A673 (cell line): ENCODE measurements around the gene NPLOC4. TPM values are rescaled to one million over a fixed set of nuclear protein-coding genes. Genes with fewer than 3 reads are reported as not detected.
"Not testable (repeated sequence)": the region's sequence is repeated elsewhere in the genome, so short reads cannot be mapped to it uniquely, and the experiment has no call there.

Source experiments
- BruUV-seq: library from RNA; stranded (reverse); fragments of 400-500 nt; replicated peaks from 2 replicates; lab custom pipeline; 2021; lab: Mats Ljungman, UMichigan
- CTCF ChIA-PET: fragments of 300-600 bp; sonication (Branson Sonifier 250); formaldehyde crosslinking; loops from one replicate; lab custom pipeline; 2022; ENCODE audit warnings: antibody characterized with exemption; lab: Charles Lee
- POLR2A ChIA-PET: fragments of 300-600 bp; sonication (Branson Sonifier 250); formaldehyde crosslinking; loops from one replicate; lab custom pipeline; 2022; ENCODE audit warnings: antibody characterized with exemption; ENCODE audit not compliant: low non-redundant PET; lab: Charles Lee
- DNase-seq: peaks from one replicate; pipeline ENCODE4 v3.0.0-alpha.2; 2015; ENCODE audit warnings: low spot score
- H3K27ac ChIP-seq: fragments of 200-600 bp; sonication (generic); 2 replicates; pipeline ENCODE4 v1.5.1; 2016; ENCODE audit warnings: mixed run types, low read depth, mild to moderate bottlenecking, mixed read lengths, antibody characterized with exemption, low read length; ENCODE audit not compliant: poor library complexity, severe bottlenecking
- H3K27me3 ChIP-seq: fragments of 200-600 bp; sonication (generic); replicated peaks from 2 replicates; pipeline ENCODE4 v1.6.1; 2017; ENCODE audit warnings: mixed run types, low read depth, mild to moderate bottlenecking, mixed read lengths, antibody characterized with exemption, low read length; ENCODE audit not compliant: insufficient read depth, poor library complexity
- H3K36me3 ChIP-seq: fragments of 200-600 bp; sonication (generic); 2 replicates; pipeline ENCODE4 v1.6.1; 2016; ENCODE audit warnings: mixed run types, mild to moderate bottlenecking, mixed read lengths, antibody characterized with exemption, low read length; ENCODE audit not compliant: insufficient read depth, poor library complexity, severe bottlenecking
- H3K4me1 ChIP-seq: fragments of 200-600 bp; sonication (generic); 2 replicates; pipeline ENCODE4 v1.6.1; 2017; ENCODE audit warnings: mixed run types, mild to moderate bottlenecking, mixed read lengths, antibody characterized with exemption, low read length; ENCODE audit not compliant: insufficient read depth, poor library complexity, severe bottlenecking
- H3K4me3 ChIP-seq: fragments of 200-600 bp; sonication (generic); 2 replicates; pipeline ENCODE4 v1.5.1; 2016; ENCODE audit warnings: low read depth, mixed run types, mild to moderate bottlenecking, mixed read lengths, low read length; ENCODE audit not compliant: poor library complexity, severe bottlenecking
- H3K9me3 ChIP-seq: fragments of 200-600 bp; sonication (generic); 2 replicates; pipeline ENCODE4 v1.6.1; 2016; ENCODE audit warnings: mixed run types, low read depth, mild to moderate bottlenecking, mixed read lengths, antibody characterized with exemption, low read length; ENCODE audit not compliant: poor library complexity, severe bottlenecking
- CTCF ChIP-seq: fragments of 300-800, 200-600 bp; sonication (generic); conservative IDR thresholded peaks from 2 replicates; pipeline ENCODE4 v1.5.1; 2017; ENCODE audit warnings: low read depth, mild to moderate bottlenecking, antibody characterized with exemption, low read length, moderate library complexity, mixed read lengths
- EZH2 ChIP-seq: fragments of 200-600 bp; sonication (generic); IDR thresholded peaks from 2 replicates; pipeline ENCODE4 v1.6.1; 2017; ENCODE audit warnings: borderline replicate concordance, low read depth, mild to moderate bottlenecking, mixed read lengths, antibody characterized with exemption, low read length; ENCODE audit not compliant: poor library complexity, severe bottlenecking
- intact Hi-C: fragments of 100-400 bp; cut with micrococcal nuclease; formaldehyde crosslinking; loops from one replicate; pipeline ENCODE4 v1.10.0; 2022; ENCODE audit not compliant: unreplicated experiment
- total RNA-seq: library from RNA; stranded (reverse); gene quantifications from 2 replicates; pipeline ENCODE4 v1.2.3, GENCODE V29; 2021

Gene NPLOC4
- total RNA-seq, 1 experiment from 2014 or later = 195 TPM

- no peak for DNase-seq
- H3K4me1 ChIP-seq = peaks cover 13% of the 10 kb centered on the region
- H3K27me3 ChIP-seq = no peaks in the 10 kb centered on the region
- H3K9me3 ChIP-seq = no peaks in the 10 kb centered on the region
- H3K36me3 ChIP-seq = peaks cover 37% of the 10 kb centered on the region
- intact Hi-C loops = no loop called here
- ChIA-PET CTCF (no interaction called here), POLR2A (interaction anchor here (0.6 kb wide), 2 partner anchors 19 to 58 kb away, joined by 3 to 5 read pairs; no protein-coding TSS in a partner anchor)
- no peak for TF ChIP-seq CTCF
- no peak for TF ChIP-seq EZH2
- H3K27ac ChIP-seq = no peak overlapping the region
- H3K4me3 ChIP-seq = no peak overlapping the region
- BruUV-seq = no TSS peak
Measured at GRCh38 chr17:81631482-81631881, 5.4 kb downstream of the NPLOC4 start.

GRCh38 chr17:81630274-81630673, 6.6 kb downstream of the NPLOC4 start:
- POLR2A ChIA-PET = no interaction called here
- intact Hi-C loops = no loop called here
- peaks cover 48% of the 10 kb centered on the region for H3K36me3 ChIP-seq

GRCh38 chr17:81621494-81622130, 15.3 kb downstream of the NPLOC4 start:
- no peak overlapping the region for H3K27ac ChIP-seq
- POLR2A ChIA-PET = no interaction called here
- no peak for DNase-seq
- no peaks in the 10 kb centered on the region for H3K4me1 ChIP-seq
- H3K36me3 ChIP-seq = peaks cover 77% of the 10 kb centered on the region
- intact Hi-C loops = no loop called here
- no peak overlapping the region for H3K4me3 ChIP-seq
- H3K27me3 ChIP-seq = no peaks in the 10 kb centered on the region
- TF ChIP-seq CTCF = no peak
- TF ChIP-seq EZH2 = no peak
- no peaks in the 10 kb centered on the region for H3K9me3 ChIP-seq
- no TSS peak for BruUV-seq
- CTCF ChIA-PET = no interaction called here

More at GRCh38 chr17:81630274-81630673, 6.6 kb downstream of the NPLOC4 start:
- Histone ChIP-seq H3K27me3 (no peaks in the 10 kb centered on the region), H3K4me3 (no peak overlapping the region), H3K27ac (no peak overlapping the region), H3K4me1 (peaks cover 7% of the 10 kb centered on the region), H3K9me3 (no peaks in the 10 kb centered on the region)
- CTCF ChIA-PET = no interaction called here
- BruUV-seq = no TSS peak
- DNase-seq = no peak
- TF ChIP-seq EZH2 (no peak), CTCF (no peak)

- peaks cover 64% of the 10 kb centered on the region for H3K36me3 ChIP-seq
- H3K4me1 ChIP-seq, H3K27me3 ChIP-seq, DNase-seq, H3K9me3 ChIP-seq, POLR2A ChIA-PET, CTCF ChIA-PET, H3K4me3 ChIP-seq, intact Hi-C loops, BruUV-seq, H3K27ac ChIP-seq: not testable (repeated sequence)
Measured at GRCh38 chr17:81618307-81618706, 18.6 kb downstream of the NPLOC4 start.
